ENCODE results near the gene GPR39.

Gene GPR39

GRCh38 chr2:132608311-132608710, 191.7 kb downstream of the GPR39 start:
- DNase-seq: peak; percentile 20

GRCh38 chr2:132609101-132609890, 192.7 kb downstream of the GPR39 start:
- DNase-seq: peak; percentile 47

- no peak for DNase-seq
Measured at GRCh38 chr2:132611719-132612118, 195.1 kb downstream of the GPR39 start.

DNA sequence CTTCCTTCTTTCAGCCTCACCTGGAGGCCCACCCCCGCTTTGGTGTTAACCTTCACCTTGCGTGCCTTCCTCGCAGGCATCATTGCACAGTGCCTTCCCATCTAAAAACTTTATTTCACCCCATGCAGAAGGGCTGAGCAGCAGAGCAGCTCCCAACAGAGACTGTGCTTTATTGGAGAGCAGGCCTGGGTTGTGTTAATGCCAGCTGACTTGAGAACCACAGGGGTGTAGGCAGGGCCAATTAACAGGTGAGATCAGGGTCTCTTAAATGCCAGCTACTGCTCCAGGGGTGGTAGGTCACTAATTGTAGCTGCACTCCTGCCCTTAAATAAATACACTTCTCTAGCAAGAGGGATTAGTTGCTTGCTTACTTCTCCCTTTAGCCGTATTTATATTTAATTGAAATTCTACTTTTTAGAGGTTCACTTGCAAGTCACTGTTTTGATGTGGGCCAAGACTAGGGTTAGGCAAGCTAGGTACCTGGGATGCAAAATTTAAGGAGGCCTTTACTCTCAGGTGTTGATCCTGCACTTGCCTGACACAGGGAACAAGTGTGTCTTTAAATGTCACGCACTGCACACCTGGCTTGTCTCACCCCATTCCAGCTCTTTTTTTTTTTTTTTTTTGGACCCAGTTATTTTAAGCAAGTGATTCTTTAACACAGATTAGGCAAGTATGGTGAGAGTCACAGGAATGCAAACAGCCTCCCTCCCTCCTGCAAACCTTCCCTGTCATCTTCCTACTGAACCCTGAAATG, 198.9 kb downstream of the GPR39 start:
- peak; percentile 52 for DNase-seq

DNA sequence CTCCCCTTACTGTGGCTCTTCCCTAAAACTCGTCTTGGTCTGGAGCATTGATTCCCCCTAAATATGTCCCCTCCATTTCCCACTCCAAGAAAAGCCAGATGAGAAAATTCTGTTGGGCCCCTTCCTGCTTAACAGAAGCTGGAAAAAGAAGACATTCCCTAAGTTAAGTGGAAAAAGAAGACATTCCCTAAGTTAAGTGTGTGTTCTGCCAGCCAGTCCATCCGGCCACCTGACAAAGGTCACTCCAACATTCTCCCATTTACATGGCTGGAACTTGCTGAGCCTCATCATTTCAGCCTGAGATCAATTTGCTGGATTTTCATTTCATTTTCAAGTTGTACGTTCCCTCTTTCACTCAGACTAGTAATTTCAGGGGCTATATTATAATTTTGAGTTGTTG, 201.4 kb downstream of the GPR39 start:
- no peak for DNase-seq

DNA sequence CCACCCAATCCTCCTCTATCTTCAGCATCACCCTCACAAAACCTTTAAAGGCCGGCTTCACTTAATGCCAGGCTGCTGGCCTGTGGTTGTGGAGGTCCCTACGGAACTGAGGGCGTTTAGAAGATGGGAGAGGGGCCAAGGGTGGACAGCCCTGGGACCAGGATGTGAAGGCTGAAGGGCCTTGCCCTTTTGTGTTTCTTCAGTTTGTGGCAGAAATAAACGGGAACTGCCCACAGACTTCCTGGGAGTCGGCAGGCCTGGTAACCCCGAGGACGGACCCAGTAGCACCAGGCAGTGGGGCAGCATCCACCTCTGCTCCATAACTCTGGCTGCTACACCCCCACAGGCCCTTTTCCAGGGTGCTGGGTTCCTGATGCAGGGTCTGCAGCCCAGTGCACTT, 202.1 kb downstream of the GPR39 start:
- no peak for DNase-seq

DNA sequence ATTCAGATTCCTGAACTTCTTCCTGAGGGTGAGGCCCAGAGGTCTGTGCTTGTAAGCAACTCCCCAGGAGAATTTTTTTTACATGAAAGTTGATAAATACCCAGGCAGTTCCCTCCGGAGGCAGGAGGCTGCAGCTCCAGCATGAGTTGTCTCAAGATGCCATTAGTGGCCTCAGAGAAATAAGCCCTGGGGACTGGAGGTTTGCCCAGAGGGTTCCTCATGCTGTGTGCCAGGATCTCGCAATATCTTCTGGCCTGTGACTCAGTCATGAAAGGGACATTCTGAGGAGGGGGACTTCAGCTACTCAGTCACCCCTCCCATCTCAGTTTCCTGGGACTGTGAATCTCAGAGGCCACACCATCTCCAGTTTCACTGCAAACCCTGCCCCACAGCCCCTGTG, 203.5 kb downstream of the GPR39 start:
- DNase-seq: no peak

DNA sequence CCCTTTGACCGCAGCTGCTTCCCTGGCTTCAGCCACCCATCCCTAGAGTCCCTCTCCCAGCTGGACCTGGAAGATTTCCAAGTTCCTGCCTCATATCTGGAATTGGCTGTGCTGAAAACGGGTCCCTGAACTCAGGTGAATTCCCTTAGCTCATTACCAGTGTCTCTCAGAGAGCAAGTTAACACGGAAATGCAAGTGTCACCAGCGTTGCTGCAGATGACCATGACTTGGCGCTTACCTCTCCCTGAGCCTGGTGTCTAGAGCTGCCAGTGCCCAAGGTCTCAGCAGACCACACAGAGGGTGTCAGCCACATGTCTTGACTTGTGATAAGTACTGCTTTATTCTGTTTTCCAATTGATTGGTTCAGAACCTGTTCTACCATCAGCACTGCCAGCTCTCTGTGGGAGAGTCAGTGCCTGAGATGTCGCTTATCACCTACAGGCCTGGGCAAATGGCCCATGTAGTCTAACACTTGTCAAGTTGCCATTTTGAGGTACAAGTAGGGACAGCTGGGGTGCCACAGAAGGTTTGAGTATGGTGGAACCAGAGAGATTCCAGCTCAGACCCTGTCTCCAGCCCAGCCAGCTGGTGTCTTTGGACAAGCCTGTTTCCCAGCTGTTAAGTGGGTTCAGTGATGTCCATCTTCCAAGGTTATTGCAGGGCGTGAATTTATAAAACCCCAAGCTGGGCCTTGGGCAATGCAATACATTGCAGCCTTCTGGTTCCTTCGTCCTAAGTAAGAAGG, 204.7 kb downstream of the GPR39 start:
- DNase-seq: peak; percentile 86

GRCh38 chr2:132623096-132623839, 206.7 kb downstream of the GPR39 start:
- no peak for DNase-seq

DNA sequence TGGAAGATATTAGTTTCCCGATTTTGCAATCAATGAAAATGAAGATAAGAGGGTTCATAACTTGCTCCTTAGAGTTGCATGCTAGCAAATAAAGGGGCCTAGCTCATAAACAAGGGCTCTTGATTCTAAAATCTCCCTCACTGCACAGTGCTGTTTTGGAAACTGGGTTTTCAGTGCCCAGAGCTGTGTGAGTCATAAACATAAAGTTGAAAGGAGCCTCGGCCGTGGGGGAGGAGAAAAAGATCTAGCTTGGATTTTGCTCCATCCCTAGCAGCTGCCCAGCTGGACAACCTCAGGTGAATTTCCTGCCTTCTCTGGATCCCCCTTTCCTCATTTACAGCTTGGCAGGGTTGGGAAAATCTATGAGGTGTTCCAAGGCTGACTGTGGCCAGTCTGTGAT, 210.9 kb downstream of the GPR39 start:
- no peak for DNase-seq

DNA sequence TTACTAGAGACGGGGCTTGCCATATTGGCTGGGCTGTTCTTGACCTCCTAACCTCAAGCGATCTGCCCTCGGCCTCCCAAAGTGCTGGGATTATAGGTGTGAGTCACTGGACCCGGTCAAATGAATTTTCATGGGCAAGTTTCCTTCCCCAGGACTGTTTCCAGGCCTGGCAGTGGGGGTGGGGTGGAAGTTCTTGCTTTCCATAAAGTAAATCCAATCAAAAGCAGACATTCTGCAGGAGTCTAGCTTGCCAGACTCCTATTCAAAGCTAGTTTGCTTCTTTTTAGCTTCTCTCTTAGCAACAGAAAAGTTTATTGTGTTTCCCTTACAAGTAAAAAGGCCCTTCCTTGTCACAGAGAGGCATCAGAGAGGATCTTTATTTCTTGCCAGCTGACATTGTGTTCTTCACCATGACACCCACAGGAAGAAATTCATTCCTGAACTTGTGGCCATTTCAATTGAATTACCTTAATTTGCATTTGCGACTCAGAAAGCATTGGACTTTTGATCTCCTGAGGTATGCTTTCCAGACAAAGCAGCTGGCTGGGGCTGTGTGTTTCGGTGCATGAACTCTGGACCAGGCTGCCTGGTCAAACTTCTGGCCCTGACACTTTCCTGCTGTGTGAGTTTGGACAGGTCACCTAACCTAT, 215.5 kb downstream of the GPR39 start:
- no peak for DNase-seq

GRCh38 chr2:132633635-132634034, 217.0 kb downstream of the GPR39 start:
- DNase-seq: no peak

DNA sequence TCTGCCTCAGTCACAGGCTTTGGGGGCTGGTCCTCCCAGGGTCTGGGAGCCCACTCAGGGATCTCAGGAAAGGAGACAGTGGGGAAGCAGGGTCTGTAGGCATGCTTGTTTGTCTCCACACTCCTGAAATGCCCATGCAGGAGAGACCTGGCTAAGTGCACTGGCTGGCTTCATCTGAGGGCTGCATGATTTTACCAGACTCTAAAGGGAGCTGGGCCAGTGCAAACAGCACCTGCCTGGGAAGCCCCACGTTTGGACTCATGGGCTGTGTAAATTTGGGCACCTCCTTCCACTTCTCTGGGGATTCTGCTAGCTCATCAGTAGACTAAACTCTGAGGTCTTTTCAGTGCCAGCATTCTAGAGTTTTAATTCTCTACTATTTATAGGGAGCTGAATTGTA, 219.7 kb downstream of the GPR39 start:
- no peak for DNase-seq

- DNase-seq: peak; percentile 88
Measured at GRCh38 chr2:132638313-132639040, 221.9 kb downstream of the GPR39 start.

- DNase-seq: no peak
Measured at GRCh38 chr2:132640116-132640515, 223.5 kb downstream of the GPR39 start.

DNA sequence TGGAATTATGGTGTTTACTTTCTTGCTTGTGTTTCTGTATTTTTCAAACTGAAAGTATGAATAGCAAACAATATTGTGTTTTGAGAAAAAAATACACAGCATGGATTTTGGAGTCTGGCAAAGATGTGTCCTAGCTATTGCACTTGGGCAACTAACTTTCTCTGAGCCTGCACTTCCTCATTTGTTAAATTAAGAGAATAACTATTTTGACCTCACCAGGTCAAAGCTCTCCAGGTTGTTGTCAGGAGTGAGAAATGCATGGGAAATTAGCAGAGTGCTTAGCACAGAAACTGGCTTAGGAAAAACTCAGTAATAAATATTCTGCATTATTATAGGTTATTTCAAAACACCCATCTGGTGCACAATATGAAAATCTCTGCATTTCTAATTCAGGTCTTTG, 225.2 kb downstream of the GPR39 start:
- no peak for DNase-seq

- no peak for DNase-seq
Measured at GRCh38 chr2:132642415-132642814, 225.8 kb downstream of the GPR39 start.

DNA sequence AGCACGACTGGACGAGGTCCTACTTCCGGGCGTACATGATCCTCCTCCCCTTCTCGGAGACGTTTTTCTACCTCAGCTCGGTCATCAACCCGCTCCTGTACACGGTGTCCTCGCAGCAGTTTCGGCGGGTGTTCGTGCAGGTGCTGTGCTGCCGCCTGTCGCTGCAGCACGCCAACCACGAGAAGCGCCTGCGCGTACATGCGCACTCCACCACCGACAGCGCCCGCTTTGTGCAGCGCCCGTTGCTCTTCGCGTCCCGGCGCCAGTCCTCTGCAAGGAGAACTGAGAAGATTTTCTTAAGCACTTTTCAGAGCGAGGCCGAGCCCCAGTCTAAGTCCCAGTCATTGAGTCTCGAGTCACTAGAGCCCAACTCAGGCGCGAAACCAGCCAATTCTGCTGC, 228.6 kb downstream of the GPR39 start:
- no peak for DNase-seq

- no peak for DNase-seq
Measured at GRCh38 chr2:132645722-132646539, 229.3 kb downstream of the GPR39 start.

- no peak for DNase-seq
Measured at GRCh38 chr2:132646540-132647108, 230.0 kb downstream of the GPR39 start.

Measured in NCI-H345 (cell line).